CD8-positive, alpha-beta memory T cell (primary cell): Measurements from ENCODE around the gene CFL1. TPM values are rescaled to one million over a fixed set of nuclear protein-coding genes. Genes with fewer than 3 reads are reported as not detected.
"Not testable (repeated sequence)": the region's sequence is repeated elsewhere in the genome, so short reads cannot be mapped to it uniquely, and the experiment has no call there.

ENCODE experiments used
- CTCF ChIA-PET: fragments of 350-600 bp; sonication (Branson Sonifier 250); formaldehyde crosslinking; loops from one replicate; lab custom pipeline; 2021; ENCODE audit warnings: antibody characterized with exemption; lab: Charles Lee
- POLR2A ChIA-PET: fragments of 350-600 bp; sonication (Branson Sonifier 250); formaldehyde crosslinking; loops from one replicate; lab custom pipeline; 2021; ENCODE audit warnings: antibody characterized with exemption; lab: Charles Lee
- DNase-seq, 5 donors: peaks; one replicate each; pipeline versions ENCODE4 v3.0.0 to v3.0.0-alpha.2; 2020 to 2022; ENCODE audit warnings: mixed read lengths in 1 of 5
- H3K27ac ChIP-seq: one replicate; pipeline ENCODE4 v1.7.0; 2013; ENCODE audit warnings: low read depth, mild to moderate bottlenecking, low read length, moderate library complexity
- H3K27me3 ChIP-seq: 2 replicates; pipeline ENCODE4 v1.7.0; 2013; ENCODE audit warnings: low read length, mild to moderate bottlenecking; ENCODE audit not compliant: insufficient read depth, poor library complexity, severe bottlenecking
- H3K36me3 ChIP-seq: 2 replicates; pipeline ENCODE4 v1.7.0; 2013; ENCODE audit warnings: mild to moderate bottlenecking, low read length, moderate library complexity; ENCODE audit not compliant: insufficient read depth
- H3K4me1 ChIP-seq: 2 replicates; pipeline ENCODE4 v1.7.0; 2013; ENCODE audit warnings: mild to moderate bottlenecking, low read length, moderate library complexity; ENCODE audit not compliant: insufficient read depth
- H3K4me3 ChIP-seq: 2 replicates; pipeline ENCODE4 v1.7.0; 2013; ENCODE audit warnings: mild to moderate bottlenecking, low read length
- H3K9me3 ChIP-seq: 2 replicates; pipeline ENCODE4 v1.7.0; 2013; ENCODE audit warnings: mild to moderate bottlenecking, low read length
- H3K27ac Mint-ChIP-seq, 8 donors: one replicate each; pipeline ENCODE4 v1.8.0; 2020 to 2021; ENCODE audit warnings: mixed read lengths in 8 of 8, mild to moderate bottlenecking in 6 of 8, inconsistent platforms in 3 of 8, moderate library complexity in 3 of 8
- H3K27me3 Mint-ChIP-seq, 2 donors: one replicate each; pipeline ENCODE4 v1.8.0; 2020 to 2021; ENCODE audit warnings: mixed read lengths in 2 of 2, mild to moderate bottlenecking in 1 of 2, moderate library complexity in 1 of 2
- H3K36me3 Mint-ChIP-seq, 3 donors: one replicate each; pipeline ENCODE4 v1.8.0; 2020 to 2021; ENCODE audit warnings: mixed read lengths in 3 of 3, inconsistent platforms in 1 of 3, mild to moderate bottlenecking in 1 of 3
- H3K4me1 Mint-ChIP-seq, 3 donors: one replicate each; pipeline ENCODE4 v1.8.0; 2020 to 2021; ENCODE audit warnings: mixed read lengths in 3 of 3, inconsistent platforms in 1 of 3, mild to moderate bottlenecking in 1 of 3
- H3K4me3 Mint-ChIP-seq, 7 donors: one replicate each; pipeline ENCODE4 v1.8.0; 2020 to 2021; ENCODE audit warnings: mixed read lengths in 7 of 7, mild to moderate bottlenecking in 6 of 7, moderate library complexity in 4 of 7, inconsistent platforms in 2 of 7
- H3K9me3 Mint-ChIP-seq, 5 donors: one replicate each; pipeline ENCODE4 v1.8.0; 2020 to 2022; ENCODE audit warnings: mixed read lengths in 5 of 5, mild to moderate bottlenecking in 3 of 5, moderate library complexity in 2 of 5, inconsistent platforms in 1 of 5
- polyA plus RNA-seq: library from polyadenylated mRNA; unstranded; fragments of 300-500 nt; fragmentation: Illumina TruSeq; gene quantifications from one replicate; pipeline ENCODE4 v1.2.3, GENCODE V29; 2021
- total RNA-seq, 2 experiments: library from RNA; stranded (reverse); gene quantifications; one replicate each; pipeline ENCODE4 v1.2.3, GENCODE V29; 2021

CFL1 gene
- total and polyA plus RNA-seq, 3 experiments from 2014 or later: 1,172 to 3,347 (median 1,226) TPM

- Histone ChIP-seq H3K4me1 (peaks cover 50% of the 10 kb centered on the region), H3K9me3 (no peaks in the 10 kb centered on the region), H3K27ac (peak overlapping the region; percentile 87), H3K4me3 (peak overlapping the region; percentile 74), H3K27me3 (no peaks in the 10 kb centered on the region), H3K36me3 (no peaks in the 10 kb centered on the region)
- peak overlapping the region; percentile 85 to 99 (median 93) for H3K27ac Mint-ChIP-seq
- DNase-seq: no peak
- H3K36me3 Mint-ChIP-seq: peaks cover 0 to 4% (median 0%) of the 10 kb centered on the region in 3 donors
- ChIA-PET POLR2A (interaction anchor here (3.0 to 6.0 kb wide), 2 partner anchors 25 to 34 kb away, joined by 11 to 140 read pairs; partner anchors contain the start of genes C11orf68, CFL1 and MUS81), CTCF (interaction anchor here (0.7 to 21.9 kb wide), 7 partner anchors 7 to 76 kb away, joined by 3 to 560 read pairs (median 22); partner anchors contain the start of genes C11orf68, CFL1, CTSW and EFEMP2)
- H3K9me3 Mint-ChIP-seq: no peaks in the 10 kb centered on the region
- H3K4me1 Mint-ChIP-seq: peaks cover 54 to 58% (median 56%) of the 10 kb centered on the region in 3 donors
- H3K27me3 Mint-ChIP-seq: no peaks in the 10 kb centered on the region
- peak overlapping the region; percentile 78 to 92 (median 89) for H3K4me3 Mint-ChIP-seq
Observed at GRCh38 chr11:65892661-65893317, 34.8 kb upstream of the CFL1 start.

DNA sequence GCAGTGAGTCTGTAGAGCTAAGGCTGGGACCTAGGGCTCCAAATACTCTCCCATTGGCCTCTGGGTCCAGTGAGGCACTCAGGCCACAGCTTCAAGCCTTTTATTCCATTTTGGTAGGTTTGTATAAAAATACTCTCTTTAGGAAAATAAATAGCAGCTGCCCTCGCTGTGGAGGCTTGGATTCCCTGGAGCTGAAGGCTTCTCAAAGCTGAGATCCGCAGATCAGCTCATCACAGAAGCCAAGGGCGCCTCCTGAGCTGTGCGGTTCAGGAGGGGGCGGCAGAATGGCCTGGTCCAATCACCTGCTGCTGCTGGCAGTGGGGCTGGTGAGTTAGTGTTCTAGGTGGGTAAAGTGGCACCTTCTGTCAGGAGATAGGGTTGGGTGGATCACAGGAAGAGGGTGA lies 34.2 kb upstream of the CFL1 start:
- peaks cover 55% of the 10 kb centered on the region for H3K4me1 ChIP-seq
- H3K27me3 Mint-ChIP-seq, H3K36me3 Mint-ChIP-seq, H3K27me3 ChIP-seq, H3K9me3 ChIP-seq, H3K9me3 Mint-ChIP-seq, H3K36me3 ChIP-seq: not testable (repeated sequence)
- CTCF ChIA-PET: interaction anchor here (0.7 to 21.9 kb wide), 8 partner anchors 8 to 75 kb away, joined by 3 to 560 read pairs (median 18); partner anchors contain the start of genes C11orf68, CFL1, CTSW and EFEMP2
- peak overlapping the region; percentile 74 for H3K4me3 ChIP-seq
- H3K27ac Mint-ChIP-seq: peak overlapping the region; percentile 85 to 99 (median 92)
- DNase-seq: peak in 2 of 5 donors; percentile 18 to 44
- peak overlapping the region; percentile 87 for H3K27ac ChIP-seq
- H3K4me3 Mint-ChIP-seq: peak overlapping the region; percentile 78 to 92 (median 89)
- POLR2A ChIA-PET: interaction anchor here (2.9 to 6.0 kb wide), 3 partner anchors 9 to 33 kb away, joined by 11 to 140 read pairs (median 32); partner anchors contain the start of genes C11orf68, CFL1, FOSL1 and MUS81
- peaks cover 57 to 63% (median 60%) of the 10 kb centered on the region in 3 donors for H3K4me1 Mint-ChIP-seq

DNA sequence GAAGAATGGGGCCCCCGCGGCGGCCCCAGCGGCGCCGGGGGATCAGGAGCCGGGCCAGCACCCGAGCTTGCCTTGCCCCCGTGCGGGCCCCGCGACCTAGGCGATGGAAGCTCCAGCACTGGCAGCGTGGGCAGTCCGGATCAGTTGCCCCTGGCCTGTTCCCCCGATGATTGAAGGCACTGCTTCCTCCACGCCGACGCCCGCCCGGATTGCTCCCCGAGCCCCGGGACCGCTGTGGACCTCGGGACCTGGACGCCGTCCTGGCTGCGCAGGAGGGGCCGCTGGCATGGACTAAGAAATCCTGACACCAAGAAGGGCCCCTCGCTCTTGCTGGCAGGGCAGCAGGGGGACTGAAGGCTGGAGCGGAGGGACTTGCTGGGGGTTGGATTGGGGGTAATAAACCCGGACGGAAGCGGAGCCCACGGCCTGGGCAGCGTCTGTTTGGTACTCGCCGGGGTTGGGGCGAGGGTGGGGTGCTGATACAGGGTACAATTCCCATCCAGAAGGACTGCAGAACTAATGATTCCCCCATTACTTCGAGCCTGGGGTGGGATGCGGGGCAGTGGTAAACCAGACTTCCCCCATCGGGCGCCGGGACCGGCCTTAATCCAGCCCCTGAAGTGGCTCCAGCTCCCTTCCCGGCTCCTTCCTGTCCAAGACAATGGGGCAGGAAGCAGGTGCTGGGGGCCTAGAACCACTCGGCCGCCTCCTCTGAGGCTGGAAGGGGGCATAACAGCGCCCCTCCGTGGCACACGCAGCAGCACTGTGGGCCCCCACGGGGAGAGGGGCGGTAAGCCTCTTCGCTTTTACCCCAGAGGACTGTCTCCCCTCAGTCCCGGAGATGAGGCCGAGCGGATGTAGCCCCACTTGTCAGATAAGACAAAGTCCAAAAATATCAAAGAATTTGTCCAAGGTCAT lies 33.5 kb upstream of the CFL1 start:
- peak overlapping the region; percentile 87 for H3K27ac ChIP-seq
- Mint-ChIP-seq H3K4me1 (peaks cover 62 to 70% (median 67%) of the 10 kb centered on the region in 3 donors), H3K9me3 (no peaks in the 10 kb centered on the region), H3K27ac (peak overlapping the region; percentile 85 to 99 (median 92)), H3K27me3 (no peaks in the 10 kb centered on the region), H3K4me3 (peak overlapping the region; percentile 78 to 92 (median 89)), H3K36me3 (peaks cover 0 to 12% (median 0%) of the 10 kb centered on the region in 3 donors)
- ChIA-PET CTCF (interaction anchor here (0.7 to 21.9 kb wide), 25 partner anchors 8 to 709 kb away, joined by 3 to 560 read pairs (median 5); partner anchors contain the start of genes AP5B1, C11orf68, CAPN1 and CFL1), POLR2A (interaction anchor here (0.8 to 6.0 kb wide), 19 partner anchors 9 to 377 kb away, joined by 3 to 140 read pairs (median 4); partner anchors contain the start of genes BANF1, C11orf68, CFL1 and CTSW)
- H3K27me3 ChIP-seq: no peaks in the 10 kb centered on the region
- H3K4me3 ChIP-seq: peak overlapping the region; percentile 74
- peaks cover 55% of the 10 kb centered on the region for H3K4me1 ChIP-seq
- peak in 1 of 5 donors; percentile 15 for DNase-seq
- no peaks in the 10 kb centered on the region for H3K9me3 ChIP-seq
- H3K36me3 ChIP-seq: no peaks in the 10 kb centered on the region

- peak; percentile 97 to 99 (median 98) for DNase-seq
- Histone ChIP-seq H3K36me3 (no peaks in the 10 kb centered on the region), H3K4me1 (peaks cover 55% of the 10 kb centered on the region), H3K27me3 (no peaks in the 10 kb centered on the region), H3K27ac (peak within 1 kb of the TSS; percentile 87), H3K9me3 (no peaks in the 10 kb centered on the region), H3K4me3 (peak within 1 kb of the TSS; percentile 94)
- POLR2A ChIA-PET: interaction anchor here (0.6 to 6.0 kb wide), 26 partner anchors 8 to 377 kb away, joined by 3 to 140 read pairs (median 4); partner anchors contain the start of genes BANF1, C11orf68, CFL1 and CTSW
- CTCF ChIA-PET: interaction anchor here (0.5 to 21.9 kb wide), 34 partner anchors 9 to 1686 kb away, joined by 3 to 560 read pairs (median 4); partner anchors contain the start of genes AP5B1, C11orf68, CAPN1 and CFL1
- H3K27ac Mint-ChIP-seq: peak within 1 kb of the TSS; percentile 85 to 100 (median 96)
- peak within 1 kb of the TSS; percentile 83 to 97 (median 92) for H3K4me3 Mint-ChIP-seq
- H3K36me3 Mint-ChIP-seq: peaks cover 0 to 17% (median 0%) of the 10 kb centered on the region in 3 donors
- peaks cover 61 to 72% (median 69%) of the 10 kb centered on the region in 3 donors for H3K4me1 Mint-ChIP-seq
- H3K27me3 Mint-ChIP-seq: no peaks in the 10 kb centered on the region
- H3K9me3 Mint-ChIP-seq: no peaks in the 10 kb centered on the region
Observed at GRCh38 chr11:65890324-65891218, 32.6 kb upstream of the CFL1 start, which contains the start of gene CCDC85B. Gene CCDC85B (plus strand): TSS chr11:65890673. CDS start chr11:65890784, 111 bp downstream.

- no peaks in the 10 kb centered on the region for H3K9me3 ChIP-seq
- H3K4me3 Mint-ChIP-seq: peak within 1 kb of the TSS; percentile 83 to 97 (median 92)
- ChIA-PET POLR2A (interaction anchor here (0.5 to 6.0 kb wide), 22 partner anchors 11 to 273 kb away, joined by 3 to 140 read pairs (median 4); partner anchors contain the start of genes BANF1, C11orf68, CFL1 and KAT5), CTCF (interaction anchor here (0.6 to 21.9 kb wide), 34 partner anchors 11 to 329 kb away, joined by 3 to 560 read pairs (median 4); partner anchors contain the start of genes AP5B1, BANF1, C11orf68 and CFL1)
- peaks cover 54 to 71% (median 69%) of the 10 kb centered on the region in 3 donors for H3K4me1 Mint-ChIP-seq
- no peaks in the 10 kb centered on the region for H3K27me3 ChIP-seq
- no peaks in the 10 kb centered on the region for H3K9me3 Mint-ChIP-seq
- peak within 1 kb of the TSS; percentile 87 for H3K27ac ChIP-seq
- H3K4me3 ChIP-seq: peak within 1 kb of the TSS; percentile 94
- H3K27me3 Mint-ChIP-seq: no peaks in the 10 kb centered on the region
- H3K36me3 Mint-ChIP-seq: peaks cover 0 to 38% (median 0%) of the 10 kb centered on the region in 3 donors
- peak; percentile 89 to 98 (median 95) for DNase-seq
- H3K27ac Mint-ChIP-seq: peak within 1 kb of the TSS; percentile 84 to 100 (median 96)
- peaks cover 48% of the 10 kb centered on the region for H3K4me1 ChIP-seq
- peaks cover 9% of the 10 kb centered on the region for H3K36me3 ChIP-seq
Observed at GRCh38 chr11:65888163-65888814, 30.3 kb upstream of the CFL1 start, which contains the start of gene FIBP. Gene FIBP (minus strand): TSS chr11:65888471. CDS start chr11:65888418, 53 bp downstream.

GRCh38 chr11:65887723-65888162 lies 29.8 kb upstream of the CFL1 start:
- H3K27ac Mint-ChIP-seq: peak overlapping the region; percentile 84 to 100 (median 96)
- H3K27me3 Mint-ChIP-seq: no peaks in the 10 kb centered on the region
- ChIA-PET CTCF (interaction anchor here (0.6 to 21.9 kb wide), 30 partner anchors 12 to 329 kb away, joined by 3 to 560 read pairs (median 6); partner anchors contain the start of genes AP5B1, BANF1, C11orf68 and CFL1), POLR2A (interaction anchor here (0.5 to 6.0 kb wide), 20 partner anchors 13 to 273 kb away, joined by 3 to 140 read pairs (median 4); partner anchors contain the start of genes BANF1, C11orf68, CFL1 and KAT5)
- no peaks in the 10 kb centered on the region for H3K27me3 ChIP-seq
- H3K36me3 ChIP-seq: peaks cover 11% of the 10 kb centered on the region
- peaks cover 48 to 65% (median 64%) of the 10 kb centered on the region in 3 donors for H3K4me1 Mint-ChIP-seq
- no peak for DNase-seq
- peak overlapping the region; percentile 87 for H3K27ac ChIP-seq
- peaks cover 43% of the 10 kb centered on the region for H3K4me1 ChIP-seq
- H3K9me3 Mint-ChIP-seq: no peaks in the 10 kb centered on the region
- H3K9me3 ChIP-seq: no peaks in the 10 kb centered on the region
- peak overlapping the region; percentile 94 for H3K4me3 ChIP-seq
- H3K36me3 Mint-ChIP-seq: peaks cover 0 to 43% (median 0%) of the 10 kb centered on the region in 3 donors
- peak overlapping the region; percentile 83 to 97 (median 92) for H3K4me3 Mint-ChIP-seq
